ENCODE results near the gene L1CAM. TPM values are rescaled to one million over a fixed set of nuclear protein-coding genes. Genes with fewer than 3 reads are reported as not detected.

L1CAM gene
- total RNA-seq, 1 experiment from 2014 or later, result 0.29 TPM

DNA sequence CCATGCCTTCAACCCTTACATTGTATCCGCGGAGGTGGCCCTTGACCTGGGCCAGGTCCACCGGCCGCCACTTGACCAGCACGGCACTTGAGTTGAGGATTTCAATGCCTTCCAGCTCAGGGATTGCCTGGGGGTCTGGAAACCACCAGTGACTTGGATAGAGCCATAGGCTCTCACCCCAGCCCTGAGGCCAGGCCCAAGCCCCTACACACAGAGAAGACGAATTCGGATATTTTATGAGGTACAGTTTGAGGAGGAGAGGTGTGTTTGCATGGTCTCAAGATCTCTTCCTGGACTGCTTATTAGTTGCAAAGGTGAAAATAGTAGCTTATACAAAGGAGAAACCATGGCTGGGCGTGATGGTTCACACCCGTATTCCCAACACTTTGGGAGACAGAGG lies 20.3 kb downstream of the L1CAM start:
- no peak for DNase-seq (ENCODE audit: low read depth)

DNA sequence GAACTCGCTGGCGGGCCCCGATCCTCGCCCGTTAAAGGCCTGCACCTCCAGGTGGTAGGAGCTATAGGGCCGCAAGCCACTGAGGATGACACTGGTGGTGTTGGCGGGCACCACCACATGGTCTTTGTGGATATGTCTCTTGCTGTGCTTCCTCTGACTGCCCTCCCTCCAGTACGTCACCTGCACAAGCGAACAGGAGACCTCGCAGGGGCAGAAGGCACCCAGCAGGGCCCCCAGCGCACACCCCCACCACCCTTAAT lies 20.7 kb downstream of the L1CAM start:
- no peak for DNase-seq (ENCODE audit: low read depth)

DNA sequence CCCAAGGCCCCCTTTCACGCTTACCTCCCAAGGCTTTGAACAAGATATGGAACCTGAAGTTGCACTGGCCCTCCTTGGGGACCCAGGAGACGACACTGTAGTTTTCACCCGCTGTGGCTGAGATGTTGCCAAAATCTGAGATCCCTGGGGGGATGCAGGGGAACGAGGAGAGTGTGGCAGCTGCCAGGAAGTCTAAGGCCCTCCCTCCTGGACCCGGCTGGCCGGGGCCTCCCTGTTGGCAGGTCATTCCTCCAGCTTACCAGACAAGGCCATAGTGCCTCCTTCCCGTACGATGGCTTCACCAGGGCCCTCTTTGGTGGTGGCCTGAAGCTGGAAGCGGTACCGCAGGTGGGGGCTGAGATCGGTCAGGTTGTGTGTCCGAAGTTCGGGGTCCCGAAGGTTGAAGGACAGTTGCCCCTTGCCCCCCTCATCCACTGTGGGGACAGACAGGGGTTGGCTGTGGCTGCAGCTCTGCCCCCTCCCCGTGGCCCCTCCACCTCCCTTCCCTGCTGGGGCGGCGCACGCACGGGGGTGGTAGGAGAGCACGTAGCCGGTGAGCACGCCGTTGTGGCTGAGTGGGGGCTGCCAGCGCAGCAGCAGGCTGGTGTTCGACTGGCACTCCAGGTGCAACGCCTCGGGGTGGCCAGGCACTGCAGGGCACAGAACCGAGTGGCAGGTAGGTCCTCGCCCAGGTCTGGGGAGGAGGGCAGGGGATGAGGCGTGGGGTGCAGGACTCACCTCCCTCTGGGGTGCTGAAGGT lies 21.2 kb downstream of the L1CAM start:
- no peak for DNase-seq (ENCODE audit: low read depth)

DNA sequence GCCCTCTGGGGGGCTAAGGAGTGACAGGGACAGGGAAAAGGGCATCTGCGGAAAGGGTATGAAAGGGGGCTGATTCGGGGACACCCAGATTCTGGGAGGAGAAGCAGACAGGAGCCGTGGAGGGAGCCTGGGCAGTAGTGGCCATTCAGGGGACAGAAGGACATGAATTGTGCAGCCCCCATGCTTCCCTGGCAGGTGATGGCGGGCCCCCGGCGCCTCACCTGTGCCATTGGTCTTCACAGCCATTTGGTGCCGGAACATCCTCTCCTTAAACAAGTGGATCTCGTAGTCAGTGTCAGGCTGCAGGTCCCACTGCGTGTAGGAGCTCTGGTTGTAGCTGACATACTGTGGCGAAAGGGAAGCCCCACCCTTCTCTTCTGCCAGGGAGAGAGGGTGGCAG lies 21.9 kb downstream of the L1CAM start:
- no peak for DNase-seq (ENCODE audit: low read depth)

DNA sequence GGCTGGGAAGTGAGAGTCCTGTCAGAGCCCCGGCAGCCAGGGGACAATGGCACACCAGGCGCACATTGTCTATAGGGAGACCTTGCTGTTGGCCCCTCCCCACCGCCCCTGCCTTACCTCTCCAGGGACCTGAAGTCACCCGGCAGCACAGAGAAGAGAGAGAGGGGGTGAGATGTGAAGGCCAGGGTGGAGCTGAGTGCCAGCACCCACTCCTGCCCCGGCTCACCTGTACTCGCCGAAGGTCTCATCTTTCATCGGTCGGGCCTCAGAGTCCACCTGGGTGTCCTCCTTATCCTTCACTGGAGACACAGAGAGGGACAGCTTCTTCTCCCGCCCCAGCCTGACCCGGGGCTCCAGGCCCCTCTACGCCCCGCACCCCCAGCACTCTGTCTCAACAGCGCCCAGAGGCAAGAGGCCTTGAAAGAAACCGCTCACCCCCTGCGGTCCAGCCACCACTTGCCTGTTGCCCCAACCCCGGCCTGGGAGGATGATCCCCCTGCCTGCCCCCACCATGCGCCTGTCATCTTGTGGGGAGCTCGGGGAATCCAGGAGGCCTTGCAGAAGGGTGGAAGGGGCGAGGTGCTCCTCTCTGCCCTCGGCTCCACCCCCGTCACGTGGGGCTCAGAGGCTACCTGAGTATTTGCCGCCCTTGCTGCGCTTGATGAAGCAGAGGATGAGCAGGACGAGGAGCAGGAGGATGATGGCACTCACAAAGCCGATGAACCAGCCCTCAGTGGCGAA lies 22.6 kb downstream of the L1CAM start:
- no peak for DNase-seq (ENCODE audit: low read depth)

DNA sequence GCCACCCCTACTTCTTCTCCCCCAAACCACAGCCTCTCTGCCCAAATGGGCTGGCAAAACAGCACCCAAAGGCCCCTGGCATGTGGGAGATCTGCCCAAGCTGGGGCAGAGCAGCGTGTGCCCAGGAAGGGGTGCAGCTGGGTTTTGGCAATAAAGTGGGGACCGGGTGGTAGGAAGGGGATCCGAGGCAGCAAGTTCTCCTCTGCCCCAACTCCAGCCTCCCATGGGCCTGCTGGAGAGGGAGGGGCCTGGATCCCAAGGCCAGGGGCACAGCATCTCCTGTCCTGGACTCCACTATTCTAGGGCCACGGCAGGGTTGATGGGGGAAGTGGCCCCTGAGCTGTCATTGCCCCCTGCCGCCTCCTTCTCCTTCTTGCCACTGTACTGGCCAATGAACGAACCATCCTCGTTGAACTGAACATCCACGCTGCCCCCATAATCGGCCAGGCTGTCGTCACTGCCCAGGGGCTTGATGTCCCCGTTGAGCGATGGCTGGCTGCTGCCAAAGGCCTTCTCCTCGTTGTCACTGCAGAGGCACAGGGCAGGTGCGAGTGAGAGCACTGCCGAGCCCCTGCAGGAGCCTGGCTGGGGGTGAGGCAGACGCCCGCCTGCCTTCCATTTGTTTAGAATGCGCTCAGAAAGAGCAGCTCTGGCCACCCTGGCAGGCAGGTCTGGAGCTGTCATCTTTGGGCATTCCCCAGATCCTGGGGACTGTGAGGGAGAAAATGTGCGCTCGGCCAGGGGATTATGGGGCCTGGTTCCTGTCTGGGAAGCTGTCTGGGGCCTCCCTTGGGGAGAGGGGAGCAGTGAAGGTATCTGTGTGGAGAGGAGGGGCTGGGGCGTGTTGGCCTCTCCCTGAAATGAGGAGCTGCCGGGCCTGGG lies 23.4 kb downstream of the L1CAM start:
- DNase-seq (ENCODE audit: low read depth), result no peak

DNA sequence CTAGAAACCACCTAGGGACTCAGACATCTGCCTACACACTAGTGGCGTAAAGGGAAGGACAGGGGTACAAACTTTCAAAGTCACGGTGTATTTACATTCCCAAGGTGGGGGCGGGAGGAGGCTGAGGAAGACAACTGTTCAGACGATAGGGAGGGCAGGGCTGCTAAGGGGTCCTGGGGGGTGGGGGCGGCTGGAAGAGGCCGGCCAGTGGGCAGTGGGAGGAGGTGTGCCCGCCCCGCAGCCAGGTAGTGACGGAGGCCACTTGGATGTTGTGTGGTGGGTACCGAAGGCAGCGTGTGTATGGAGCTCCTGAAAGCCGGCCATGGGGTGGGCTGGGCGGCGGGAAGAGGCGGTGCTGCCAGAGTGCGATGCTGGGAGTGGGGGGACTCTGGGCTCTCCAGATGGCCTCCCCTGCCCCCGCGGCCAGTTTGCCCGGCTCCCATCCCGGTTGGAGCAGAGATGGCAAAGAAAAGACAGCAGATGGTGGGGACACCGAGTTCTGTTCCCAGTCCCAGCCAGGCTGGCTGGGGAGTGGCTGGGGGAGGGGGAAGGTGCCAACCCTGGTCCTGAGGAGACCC lies 24.2 kb downstream of the L1CAM start:
- DNase-seq (ENCODE audit: low read depth), result no peak

DNA sequence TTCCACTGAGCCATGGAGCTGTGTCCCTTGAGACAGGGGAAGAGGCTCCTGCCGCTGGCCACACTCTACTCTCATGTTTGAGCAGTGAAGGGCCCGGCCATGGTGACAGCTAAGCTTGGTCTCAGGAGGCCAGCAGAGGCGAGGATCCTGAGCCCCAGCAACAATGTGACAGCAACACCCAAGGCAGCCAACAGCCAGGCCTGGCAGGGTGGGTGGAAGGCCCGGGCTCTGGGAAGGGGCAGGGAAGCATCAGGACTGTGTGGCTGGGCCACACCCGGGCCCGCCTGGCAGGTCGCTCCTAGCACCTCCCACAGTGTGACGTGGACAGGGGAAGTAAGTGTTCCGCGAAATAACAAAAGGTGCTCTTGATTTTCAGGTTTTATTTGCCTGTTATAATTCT lies 24.8 kb downstream of the L1CAM start:
- no peak for DNase-seq (ENCODE audit: low read depth)

DNA sequence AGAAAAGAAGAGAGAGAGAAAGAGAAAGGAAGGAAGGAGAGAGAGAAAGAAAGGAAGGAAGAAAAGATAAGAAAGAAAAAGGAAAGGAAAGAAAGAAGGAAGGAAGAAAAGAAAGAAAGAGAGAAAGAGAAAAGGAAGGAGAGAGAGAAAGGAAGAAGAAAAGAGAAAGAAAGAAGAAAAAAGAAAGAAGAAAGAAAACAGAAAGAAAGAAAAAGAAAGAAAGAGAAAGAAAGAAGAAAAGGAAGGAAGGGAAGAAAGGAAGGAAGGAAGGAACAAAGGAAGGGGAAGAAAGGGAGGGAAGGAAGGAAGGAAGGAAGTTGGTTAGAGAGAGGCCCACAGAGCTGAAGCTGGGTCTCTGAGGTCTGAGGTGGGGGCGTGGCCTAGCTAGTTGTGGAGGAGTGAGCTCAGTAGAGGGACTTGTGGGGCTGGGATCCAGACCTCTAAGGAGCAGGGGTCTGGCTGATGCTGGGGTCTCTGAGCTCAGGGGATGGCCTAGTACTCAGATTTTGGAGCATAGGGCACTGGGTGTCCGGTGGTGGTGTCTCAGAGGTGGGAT lies 28.5 kb downstream of the L1CAM start:
- DNase-seq (ENCODE audit: low read depth), result no peak

DNA sequence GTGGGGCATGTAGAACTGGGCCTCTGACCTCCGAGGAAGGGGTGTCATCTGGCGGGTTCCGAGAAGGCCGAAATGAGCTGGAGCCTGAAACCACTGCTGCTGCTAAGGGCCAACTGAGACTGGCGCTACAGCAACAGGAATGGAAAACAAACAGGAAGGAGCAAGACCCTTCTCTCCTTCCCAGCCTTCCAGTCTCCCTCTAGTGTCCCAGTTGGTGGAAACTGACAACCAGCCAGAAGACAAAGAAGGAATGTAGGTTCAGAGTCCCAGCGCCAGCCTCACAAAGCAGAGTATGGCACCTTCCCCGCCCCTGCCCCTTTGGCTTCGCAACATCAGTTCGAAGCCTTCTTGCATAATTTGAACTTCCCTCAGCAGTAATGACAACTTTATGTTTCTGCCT lies 31.3 kb downstream of the L1CAM start:
- no peak for DNase-seq (ENCODE audit: low read depth)

DNA sequence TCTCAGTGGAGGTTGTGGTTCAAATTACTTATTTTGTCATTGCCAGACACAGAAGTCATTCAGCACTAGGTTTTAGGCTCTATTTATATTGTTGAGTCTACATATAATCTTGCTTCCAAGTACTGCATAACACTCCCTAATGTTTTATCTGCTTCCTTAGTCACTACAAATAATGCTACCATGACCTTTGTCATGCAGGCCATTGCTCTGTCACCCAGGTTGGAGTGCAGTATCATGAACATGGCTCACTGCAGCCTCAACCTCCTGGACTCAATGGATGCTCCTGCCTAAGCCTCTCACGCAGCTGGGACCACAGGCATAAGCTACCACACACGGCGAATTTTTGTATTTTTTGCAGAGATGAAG lies 32.1 kb downstream of the L1CAM start:
- no peak for DNase-seq (ENCODE audit: low read depth)

DNA sequence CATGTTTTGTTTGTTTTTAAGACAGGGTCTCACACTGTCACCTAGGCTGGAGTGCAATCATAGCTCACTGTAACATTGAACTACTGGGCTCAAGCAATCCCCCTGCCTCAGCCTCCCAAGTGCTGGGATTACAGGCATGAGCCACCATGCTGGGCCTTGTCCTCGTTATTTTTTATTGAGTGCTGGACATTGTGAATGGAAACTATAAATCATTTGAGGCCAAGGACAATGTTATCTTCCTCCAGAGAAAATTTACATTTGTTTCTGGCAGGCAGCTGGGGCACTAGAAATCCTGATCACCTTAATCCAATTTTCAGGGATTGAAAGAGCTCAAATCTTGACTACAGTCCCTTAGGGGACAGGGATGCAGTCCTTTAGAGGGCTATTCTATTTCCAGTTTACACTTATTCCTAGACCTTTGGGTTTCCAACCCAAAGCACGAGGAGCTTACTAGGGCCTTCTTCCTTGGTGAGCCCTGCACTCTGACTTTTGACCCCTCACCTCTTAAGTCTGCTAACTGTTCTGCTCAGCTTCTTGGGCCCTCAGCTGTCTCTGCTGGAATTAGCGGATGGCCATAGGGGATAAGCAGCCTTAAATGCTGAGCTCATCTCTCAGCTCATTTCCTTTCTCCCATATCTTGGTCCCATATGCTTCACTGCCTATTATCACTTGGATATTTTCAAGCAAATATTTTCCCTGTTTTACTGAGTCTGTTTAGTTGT lies 32.6 kb downstream of the L1CAM start:
- DNase-seq (ENCODE audit: low read depth), result no peak

DNA sequence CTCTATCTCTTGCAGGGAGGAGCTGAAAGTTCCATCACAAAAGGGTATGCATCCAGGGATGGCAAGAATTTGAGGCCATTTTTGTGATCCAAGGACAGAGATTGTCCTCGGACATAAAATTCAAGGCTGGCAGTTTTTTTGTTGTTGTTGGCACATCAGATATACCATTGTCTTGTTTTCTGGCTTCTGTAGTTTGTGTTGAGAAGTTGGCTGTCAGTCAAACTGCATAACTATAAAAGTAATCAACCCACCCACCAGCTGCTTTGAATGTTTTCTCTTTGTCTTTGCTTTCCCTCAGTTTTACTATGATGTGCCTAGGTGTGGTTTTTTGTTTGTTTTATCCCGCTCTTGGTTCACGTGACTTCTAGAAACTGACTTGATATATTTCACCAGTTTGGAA lies 34.0 kb downstream of the L1CAM start:
- DNase-seq (ENCODE audit: low read depth), result no peak

DNA sequence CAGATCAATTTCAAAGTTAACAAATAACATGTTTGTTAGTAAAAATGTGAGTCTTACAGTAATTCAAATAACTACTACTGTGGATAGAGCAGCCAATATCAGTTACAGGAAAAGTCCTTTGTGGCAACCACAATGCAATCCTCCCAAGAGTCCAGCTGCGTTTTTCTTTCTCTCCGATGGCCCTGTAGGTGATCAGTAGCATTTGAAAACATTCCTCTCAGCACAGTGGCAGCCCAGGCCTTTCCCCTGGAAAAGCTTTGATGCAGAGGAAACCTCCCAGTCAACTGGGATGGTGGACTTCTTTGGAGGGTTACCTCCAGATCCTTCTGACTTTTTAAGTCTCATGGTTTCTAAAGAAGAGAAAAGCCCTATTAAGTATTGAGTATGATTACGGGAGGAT lies 37.6 kb downstream of the L1CAM start:
- DNase-seq (ENCODE audit: low read depth), result no peak

DNA sequence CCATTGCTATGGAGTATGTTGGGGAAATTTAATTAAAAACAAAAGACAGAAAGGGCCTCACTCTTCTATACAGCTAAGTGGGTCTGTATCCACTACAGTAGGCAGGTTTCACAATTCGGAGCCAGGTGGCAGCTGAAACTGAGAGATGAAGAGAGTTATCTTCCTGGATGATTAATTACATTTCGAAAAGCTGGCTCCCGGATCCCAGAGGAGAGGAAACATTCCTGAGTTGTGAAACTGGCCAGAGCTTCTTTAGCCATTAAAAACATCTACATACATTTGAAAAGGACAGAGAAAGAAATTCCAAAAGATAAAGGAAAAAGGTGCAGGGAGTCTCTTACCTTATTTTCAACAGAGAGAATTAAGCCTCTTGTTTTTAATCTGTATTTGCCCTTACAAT lies 40.1 kb downstream of the L1CAM start:
- peak; percentile 5 for DNase-seq (ENCODE audit: low read depth)

DNA sequence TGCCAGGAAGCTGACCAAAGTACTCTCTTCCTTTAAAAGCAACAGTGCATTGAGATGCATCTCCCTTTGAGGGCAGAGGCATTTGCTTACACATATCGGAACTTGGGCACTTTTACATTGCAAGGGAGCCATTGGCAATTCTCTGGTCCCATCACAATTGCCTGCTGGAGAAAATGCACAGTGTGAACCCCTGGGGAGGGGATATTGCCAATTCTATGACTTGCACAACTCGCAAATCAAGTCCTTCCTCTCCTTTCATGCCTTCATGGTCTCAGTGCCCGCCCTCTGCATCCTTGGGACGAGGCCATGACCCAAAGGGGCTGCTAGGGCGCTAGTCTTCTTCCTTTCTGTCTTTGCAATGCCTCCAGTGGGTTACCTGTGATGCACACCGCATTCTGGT lies 40.8 kb downstream of the L1CAM start:
- DNase-seq (ENCODE audit: low read depth), result no peak

DNA sequence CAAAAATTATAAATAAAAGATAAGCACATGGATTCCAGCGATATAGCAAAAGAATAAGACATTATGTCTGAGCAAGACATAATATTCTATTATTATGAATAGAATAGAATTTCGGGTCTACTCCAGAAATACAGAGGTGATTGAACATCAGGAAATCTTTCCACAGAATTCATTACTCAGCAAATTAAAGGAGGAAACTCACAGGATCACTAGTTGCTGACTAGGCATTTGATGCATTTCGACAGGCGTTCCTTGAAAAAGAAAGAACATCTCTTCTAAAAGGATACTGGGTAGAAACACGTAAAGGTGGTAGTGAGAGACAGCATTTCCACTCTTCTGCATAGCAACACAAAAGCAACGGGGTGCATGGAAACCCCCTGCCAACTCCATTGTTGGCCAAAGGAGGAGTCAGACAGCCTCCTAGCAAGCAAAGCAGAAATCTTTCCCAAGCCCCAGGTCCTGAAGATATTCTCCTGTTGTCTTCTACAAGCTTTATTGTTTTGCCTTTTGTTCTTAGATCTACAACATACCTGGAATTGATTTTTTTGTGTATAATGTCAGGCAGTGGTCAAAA lies 41.4 kb downstream of the L1CAM start:
- no peak for DNase-seq (ENCODE audit: low read depth)

DNA sequence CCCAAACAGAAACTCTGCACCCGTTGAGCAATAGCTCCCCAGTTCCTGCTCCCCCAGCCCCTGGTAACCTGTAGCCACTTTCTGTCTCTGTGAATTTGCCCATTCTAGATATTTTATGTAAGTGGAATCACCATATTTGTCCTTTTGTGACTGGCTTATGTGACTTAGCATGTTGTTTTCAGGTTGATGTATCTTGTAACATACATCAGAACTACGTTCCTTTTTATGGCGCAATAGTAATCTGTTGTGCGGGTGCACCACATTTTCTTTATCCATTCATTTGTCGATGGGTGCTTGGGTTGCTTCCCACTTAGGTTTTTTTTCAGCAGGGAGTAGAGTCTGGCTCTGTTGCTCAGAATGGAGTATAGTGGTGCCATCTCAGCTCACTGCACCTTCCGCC lies 49.1 kb downstream of the L1CAM start:
- DNase-seq (ENCODE audit: low read depth), result no peak

DNA sequence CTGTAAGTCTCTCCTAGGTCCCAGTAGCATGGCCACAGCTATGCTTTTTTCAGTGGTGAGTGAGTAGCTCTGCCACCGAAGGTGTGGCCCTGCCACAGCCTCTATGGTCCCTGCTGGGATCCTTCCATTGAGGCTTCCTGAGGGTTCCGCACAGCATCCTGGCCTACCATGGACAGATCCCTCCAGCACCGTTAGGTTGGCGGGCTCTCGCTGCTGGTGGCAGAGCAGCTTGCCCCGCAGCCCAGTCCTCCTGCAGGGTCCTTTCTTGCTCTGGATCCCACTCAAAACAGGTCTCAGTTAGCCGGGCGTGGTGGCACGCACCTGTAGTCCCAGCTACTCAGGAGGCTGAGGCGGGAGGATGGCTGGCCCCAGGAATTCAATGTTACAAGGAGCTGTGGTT lies 53.2 kb downstream of the L1CAM start:
- DNase-seq (ENCODE audit: low read depth), result no peak

DNA sequence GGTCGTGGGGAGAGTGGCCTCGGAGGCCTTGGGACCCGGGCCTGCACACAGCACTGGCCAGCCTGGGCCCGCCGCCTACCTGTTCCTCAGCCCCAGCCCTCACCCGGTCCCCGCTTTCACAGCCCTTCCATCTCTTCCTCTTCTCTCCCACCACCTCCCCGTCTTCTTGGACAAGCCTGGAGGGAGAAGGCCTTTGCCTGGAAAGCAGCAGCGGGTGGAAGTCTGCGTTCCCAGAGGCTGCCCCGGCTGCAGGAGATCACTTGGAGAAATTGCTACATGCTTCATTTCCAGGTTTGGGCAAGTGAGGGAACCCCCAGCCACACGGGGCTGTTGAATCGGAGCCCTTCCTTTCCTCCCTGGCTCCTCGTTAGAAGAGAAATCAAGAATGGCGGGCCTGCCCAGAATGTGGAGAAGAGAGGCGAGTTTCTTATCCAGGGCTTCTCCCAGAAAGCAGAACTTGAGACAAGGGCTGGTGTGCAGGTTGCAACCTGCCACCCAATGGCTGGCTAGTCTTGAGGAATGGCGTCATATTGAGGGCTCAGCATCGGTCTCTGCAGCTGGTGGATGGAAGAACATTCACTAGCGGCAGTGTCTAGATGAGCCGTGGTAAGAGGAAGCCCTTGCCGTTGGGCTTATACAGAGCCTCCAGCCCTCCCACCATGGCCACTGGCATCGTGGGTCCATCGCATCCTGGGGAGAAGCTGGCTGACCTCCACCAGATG lies 54.4 kb downstream of the L1CAM start:
- no peak for DNase-seq (ENCODE audit: low read depth)

Measured in LHCN-M2 (cell line).